Smooth muscle cell (in vitro differentiated cells): ENCODE data around the gene FRMD7. TPM values are rescaled to one million over a fixed set of nuclear protein-coding genes. Genes with fewer than 3 reads are reported as not detected.

Source experiments
- DNase-seq: peaks from one replicate; lab custom pipeline; 2025; ENCODE audit not compliant: unreplicated experiment; lab: John Stamatoyannopoulos, UW
- H2AFZ ChIP-seq: fragments of 200-600 bp; sonication (generic); 2 replicates; pipeline ENCODE4 v1.6.0; 2016; ENCODE audit warnings: antibody characterized with exemption, low read depth, mild to moderate bottlenecking
- H3F3A ChIP-seq: fragments of 200-600 bp; sonication (generic); 2 replicates; pipeline ENCODE4 v1.6.0; 2017; ENCODE audit warnings: antibody characterized with exemption, low read depth
- H3K27ac ChIP-seq: fragments of 200-600 bp; sonication (generic); 2 replicates; pipeline ENCODE4 v1.5.1; 2016; ENCODE audit warnings: low read depth, mild to moderate bottlenecking
- H3K27me3 ChIP-seq: fragments of 200-600 bp; sonication (generic); 2 replicates; pipeline ENCODE4 v1.6.1; 2016; ENCODE audit warnings: low read depth, mild to moderate bottlenecking
- H3K36me3 ChIP-seq: fragments of 200-600 bp; sonication (generic); 2 replicates; pipeline ENCODE4 v1.5.1; 2016; ENCODE audit warnings: low read depth
- H3K4me1 ChIP-seq: fragments of 200-600 bp; sonication (generic); 2 replicates; pipeline ENCODE4 v1.5.1; 2016; ENCODE audit warnings: low read depth
- H3K4me2 ChIP-seq: fragments of 200-600 bp; sonication (generic); 2 replicates; pipeline ENCODE4 v1.6.0; 2016; ENCODE audit warnings: mild to moderate bottlenecking
- H3K4me3 ChIP-seq: fragments of 200-600 bp; sonication (generic); 2 replicates; pipeline ENCODE4 v1.5.1; 2016; ENCODE audit warnings: mild to moderate bottlenecking
- H3K79me2 ChIP-seq: fragments of 200-600 bp; sonication (generic); 2 replicates; pipeline ENCODE4 v1.6.0; 2016; ENCODE audit warnings: low read depth, mild to moderate bottlenecking
- H3K9ac ChIP-seq: fragments of 200-600 bp; sonication (generic); 2 replicates; pipeline ENCODE4 v1.6.0; 2016; ENCODE audit warnings: low read depth
- H3K9me3 ChIP-seq: fragments of 200-600 bp; sonication (generic); replicated peaks from 2 replicates; pipeline ENCODE4 v1.5.1; 2016; ENCODE audit warnings: low read depth
- H4K20me1 ChIP-seq: fragments of 200-600 bp; sonication (generic); 2 replicates; pipeline ENCODE4 v1.6.0; 2016; ENCODE audit warnings: low read depth
- CTCF ChIP-seq: fragments of 200-600 bp; sonication (generic); IDR thresholded peaks from 2 replicates; pipeline ENCODE4 v1.5.1; 2017; ENCODE audit warnings: borderline replicate concordance, mild to moderate bottlenecking, antibody characterized with exemption; ENCODE audit not compliant: insufficient read depth, poor library complexity, severe bottlenecking
- WGBS: methylation state at CpG from one replicate; pipeline ENCODE4 v1.1.7; 2016; ENCODE audit warnings: low lambda C conversion rate; 5-methylcytosine and 5-hydroxymethylcytosine counted together
- polyA plus RNA-seq: library from polyadenylated mRNA; unstranded; fragments of >200 nt; fragmentation: Nextera tagmentation; extraction: Ambion mirVana; gene quantifications from 2 replicates; pipeline ENCODE4 v1.2.1, GENCODE V29; 2016
- total RNA-seq: library from RNA; depleted of rRNA; stranded (reverse); fragments of >200 nt; gene quantifications from 2 replicates; pipeline ENCODE4 v1.2.3, GENCODE V29; 2014

FRMD7 gene
- total and polyA plus RNA-seq, 2 experiments from 2014 or later: not detected

DNA sequence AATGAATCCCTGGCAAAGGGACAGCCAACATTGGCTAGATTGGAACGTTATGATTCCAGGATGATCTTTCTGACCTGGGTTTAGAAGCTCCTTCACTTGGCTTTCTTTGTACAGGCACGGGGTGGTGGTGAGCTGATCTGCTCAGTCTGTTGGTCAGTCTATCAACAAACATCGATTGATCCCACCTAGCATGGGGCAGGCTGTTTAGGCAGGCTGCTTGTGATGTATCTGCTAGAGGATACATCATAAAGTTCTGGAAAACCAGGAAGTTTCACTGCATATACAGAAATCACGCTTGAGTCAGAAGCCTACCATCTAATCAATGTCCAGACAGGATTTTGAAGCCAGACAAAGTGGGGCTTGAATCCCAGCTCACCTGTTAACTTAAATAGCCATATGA, 6.9 kb downstream of the FRMD7 start:
- TF ChIP-seq CTCF: no peak
- H3K4me2 ChIP-seq: no peak overlapping the region
- DNase-seq: no peak
- no peak overlapping the region for H3K4me3 ChIP-seq
- 79% methylated on average over 4 of the region's 4 CpGs for WGBS
- H3K79me2 ChIP-seq: no peaks in the 10 kb centered on the region
- no peaks in the 10 kb centered on the region for H4K20me1 ChIP-seq
- H3K9me3 ChIP-seq: peaks cover 5% of the 10 kb centered on the region
- H3K4me1 ChIP-seq: no peaks in the 10 kb centered on the region
- no peak overlapping the region for H3K9ac ChIP-seq
- no peak overlapping the region for H3K27ac ChIP-seq
- H2AFZ ChIP-seq: no peak overlapping the region
- H3K36me3 ChIP-seq: no peaks in the 10 kb centered on the region
- no peaks in the 10 kb centered on the region for H3K27me3 ChIP-seq
- H3F3A ChIP-seq: no peaks in the 10 kb centered on the region

GRCh38 chrX:132119821-132120515, 7.9 kb downstream of the FRMD7 start:
- no peak overlapping the region for H3K4me2 ChIP-seq
- no peaks in the 10 kb centered on the region for H3K4me1 ChIP-seq

DNA sequence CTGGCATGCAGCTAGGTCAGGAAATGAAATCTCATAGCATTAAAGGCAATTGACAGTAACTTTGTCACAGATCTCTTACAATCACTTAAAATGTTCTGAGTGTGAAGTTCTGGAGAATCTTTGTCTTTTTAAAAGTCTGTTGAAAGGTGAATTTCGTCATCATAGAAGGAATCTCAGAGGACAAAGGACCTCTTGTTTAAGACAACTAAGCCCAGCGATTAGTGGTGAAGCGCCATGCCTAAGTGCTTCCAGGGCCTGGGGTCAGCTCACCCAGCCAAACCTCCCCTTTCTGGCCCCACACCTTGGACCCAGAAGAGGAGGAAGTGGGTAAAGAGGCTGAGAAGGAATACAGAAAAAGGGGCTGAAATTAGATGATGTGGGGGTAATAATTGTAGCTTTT, 8.5 kb downstream of the FRMD7 start:
- no peak for DNase-seq
- Histone ChIP-seq H3K27ac (peak overlapping the region; percentile 40), H3K36me3 (no peaks in the 10 kb centered on the region), H2AFZ (no peak overlapping the region), H3F3A (no peaks in the 10 kb centered on the region), H3K79me2 (no peaks in the 10 kb centered on the region), H3K4me2 (no peak overlapping the region), H3K9ac (no peak overlapping the region), H4K20me1 (no peaks in the 10 kb centered on the region), H3K9me3 (peaks cover 3% of the 10 kb centered on the region), H3K4me3 (no peak overlapping the region), H3K27me3 (no peaks in the 10 kb centered on the region), H3K4me1 (no peaks in the 10 kb centered on the region)
- 47% methylated on average over 3 of the region's 3 CpGs for WGBS
- no peak for TF ChIP-seq CTCF

More at GRCh38 chrX:132119821-132120515, 7.9 kb downstream of the FRMD7 start:
- no peak for DNase-seq
- Histone ChIP-seq H3F3A (no peaks in the 10 kb centered on the region), H3K79me2 (no peaks in the 10 kb centered on the region), H2AFZ (no peak overlapping the region), H4K20me1 (no peaks in the 10 kb centered on the region), H3K9me3 (peaks cover 5% of the 10 kb centered on the region), H3K27ac (peak overlapping the region; percentile 40), H3K4me3 (no peak overlapping the region), H3K9ac (no peak overlapping the region), H3K36me3 (no peaks in the 10 kb centered on the region), H3K27me3 (no peaks in the 10 kb centered on the region)
- TF ChIP-seq CTCF: no peak
- 57% methylated on average over 12 of the region's 12 CpGs for WGBS

- Histone ChIP-seq H3K9me3 (no peaks in the 10 kb centered on the region), H3F3A (no peaks in the 10 kb centered on the region), H3K79me2 (no peaks in the 10 kb centered on the region), H3K36me3 (no peaks in the 10 kb centered on the region), H2AFZ (no peak overlapping the region), H3K4me2 (no peak overlapping the region), H3K27ac (peak overlapping the region; percentile 40), H3K27me3 (no peaks in the 10 kb centered on the region), H3K9ac (no peak overlapping the region), H3K4me3 (no peak overlapping the region), H3K4me1 (no peaks in the 10 kb centered on the region), H4K20me1 (no peaks in the 10 kb centered on the region)
- TF ChIP-seq CTCF: no peak
- 93% methylated on average over 4 of the region's 4 CpGs for WGBS
- DNase-seq: no peak
These were observed 9.5 kb downstream of the FRMD7 start for GRCh38 chrX:132118358-132118757.
